Neural cell (in vitro differentiated cells): ENCODE results near the gene TNFRSF12A. TPM values are rescaled to one million over a fixed set of nuclear protein-coding genes. Genes with fewer than 3 reads are reported as not detected.

ENCODE experiments used
- H2AFZ ChIP-seq: fragments of 200-600, 300-800 bp; sonication (generic), shearing (Covaris generic); 2 replicates; pipeline ENCODE4 v1.6.0; 2014; ENCODE audit warnings: low read depth, mild to moderate bottlenecking, antibody characterized with exemption, low read length, moderate library complexity
- H3F3A ChIP-seq: fragments of 200-600 bp; shearing (Covaris generic); 2 replicates; pipeline ENCODE4 v1.6.1; 2016; ENCODE audit warnings: mild to moderate bottlenecking, moderate library complexity, mixed read lengths, antibody characterized with exemption, low read length; ENCODE audit not compliant: insufficient read depth, poor library complexity, severe bottlenecking
- H3K27ac ChIP-seq: fragments of 200-600, 300-800 bp; sonication (generic), shearing (Covaris generic); 2 replicates; pipeline ENCODE4 v1.5.1; 2014; ENCODE audit warnings: mild to moderate bottlenecking, low read length, moderate library complexity
- H3K27me3 ChIP-seq: fragments of 300-800, 200-600 bp; sonication (generic), shearing (Covaris generic); 2 replicates; pipeline ENCODE4 v1.6.0; 2014; ENCODE audit warnings: mild to moderate bottlenecking, low read depth, low read length, moderate library complexity; ENCODE audit not compliant: insufficient read depth
- H3K36me3 ChIP-seq: fragments of 300-800, 200-600 bp; sonication (generic), shearing (Covaris generic); 2 replicates; pipeline ENCODE4 v1.5.1; 2014; ENCODE audit warnings: mild to moderate bottlenecking, antibody characterized with exemption, low read length, moderate library complexity; ENCODE audit not compliant: insufficient read depth
- H3K4me2 ChIP-seq: fragments of 300-800, 200-600 bp; sonication (generic), shearing (Covaris generic); 2 replicates; pipeline ENCODE4 v1.6.0; 2014; ENCODE audit warnings: mild to moderate bottlenecking, low read length
- H3K4me3 ChIP-seq: fragments of 300-800, 200-600 bp; sonication (generic), shearing (Covaris generic); 2 replicates; pipeline ENCODE4 v1.5.1; 2014; ENCODE audit warnings: mild to moderate bottlenecking, low read length, moderate library complexity
- H3K79me2 ChIP-seq: fragments of 200-600 bp; shearing (Covaris generic); replicated peaks from 2 replicates; pipeline ENCODE4 v1.6.0; 2014; ENCODE audit warnings: mild to moderate bottlenecking, low read length, moderate library complexity; ENCODE audit not compliant: insufficient read depth
- H3K9ac ChIP-seq: fragments of 300-800, 200-600 bp; sonication (generic), shearing (Covaris generic); 2 replicates; pipeline ENCODE4 v1.6.1; 2016; ENCODE audit warnings: mild to moderate bottlenecking, low read length, mixed read lengths
- H3K9me2 ChIP-seq: fragments of 200-600 bp; shearing (Covaris generic); 2 replicates; pipeline ENCODE4 v1.6.1; 2016; ENCODE audit warnings: mild to moderate bottlenecking, low read length, mixed read lengths; ENCODE audit not compliant: insufficient read depth
- H3K9me3 ChIP-seq: fragments of 200-600, 300-800 bp; sonication (generic), shearing (Covaris generic); 2 replicates; pipeline ENCODE4 v1.6.1; 2016; ENCODE audit warnings: mild to moderate bottlenecking, mixed run types, low read length, moderate library complexity, mixed read lengths
- H4K20me1 ChIP-seq: fragments of 200-600 bp; shearing (Covaris generic); 2 replicates; pipeline ENCODE4 v1.6.1; 2016; ENCODE audit warnings: mild to moderate bottlenecking, mixed run types; ENCODE audit not compliant: insufficient read depth
- CTCF ChIP-seq: fragments of 450-650 bp; IDR thresholded peaks from 2 replicates; pipeline ENCODE4 v1.5.1; 2014; ENCODE audit warnings: antibody characterized with exemption, mild to moderate bottlenecking, moderate library complexity; ENCODE audit not compliant: poor library complexity, severe bottlenecking
- EP300 ChIP-seq: fragments of 450-650 bp; conservative IDR thresholded peaks from 2 replicates; pipeline ENCODE4 v1.6.1; 2014; ENCODE audit warnings: antibody characterized with exemption, mild to moderate bottlenecking, moderate library complexity; ENCODE audit not compliant: poor library complexity, severe bottlenecking
- EZH2 ChIP-seq: fragments of 200-600, 300-800 bp; shearing (Covaris generic), sonication (generic); IDR thresholded peaks from 2 replicates; pipeline ENCODE4 v1.6.1; 2014; ENCODE audit warnings: antibody characterized with exemption, low read length, borderline replicate concordance, mild to moderate bottlenecking; ENCODE audit not compliant: insufficient read depth, poor library complexity, severe bottlenecking
- MXI1 ChIP-seq: fragments of 450-650 bp; conservative IDR thresholded peaks from 2 replicates; pipeline ENCODE4 v1.6.1; 2014; ENCODE audit warnings: antibody characterized with exemption, mild to moderate bottlenecking; ENCODE audit not compliant: poor library complexity, severe bottlenecking
- POLR2AphosphoS5 ChIP-seq: IDR thresholded peaks from 2 replicates; pipeline ENCODE4 v1.6.1; 2012
- RAD21 ChIP-seq: fragments of 450-650 bp; conservative IDR thresholded peaks from 2 replicates; pipeline ENCODE4 v1.6.1; 2014; ENCODE audit warnings: antibody characterized with exemption, mild to moderate bottlenecking, moderate library complexity
- REST ChIP-seq: IDR thresholded peaks from 2 replicates; pipeline ENCODE4 v1.6.1; 2012; ENCODE audit warnings: borderline replicate concordance
- SMC3 ChIP-seq: fragments of 450-650 bp; conservative IDR thresholded peaks from 2 replicates; pipeline ENCODE4 v1.6.1; 2014; ENCODE audit warnings: antibody characterized with exemption, mild to moderate bottlenecking, moderate library complexity; ENCODE audit not compliant: poor library complexity
- TAF1 ChIP-seq: IDR thresholded peaks from 2 replicates; pipeline ENCODE4 v1.6.1; 2012; ENCODE audit warnings: low read depth
- polyA plus RNA-seq: library from polyadenylated mRNA; depleted of rRNA; stranded (reverse); fragments of >200 nt; gene quantifications from 2 replicates; pipeline ENCODE4 v1.2.3, GENCODE V29; 2014

Gene TNFRSF12A
- polyA plus RNA-seq, 1 donor from 2014 or later: 2.3 TPM

GRCh38 chr16:3030222-3031212, 10.3 kb downstream of the TNFRSF12A start:
- TF ChIP-seq MXI1 (no peak), RAD21 (no peak), SMC3 (no peak), CTCF (no peak), POLR2AphosphoS5 (no peak), EP300 (no peak), TAF1 (no peak), EZH2 (no peak), REST (no peak)
- Histone ChIP-seq H3K27me3 (peaks cover 31% of the 10 kb centered on the region), H3K4me2 (no peak overlapping the region)

GRCh38 chr16:3032624-3033023, 12.5 kb downstream of the TNFRSF12A start:
- Histone ChIP-seq H3K4me3 (no peak overlapping the region), H3K27me3 (peaks cover 52% of the 10 kb centered on the region), H3K9ac (no peak overlapping the region), H3K9me3 (no peaks in the 10 kb centered on the region), H3K9me2 (no peaks in the 10 kb centered on the region), H3K4me2 (no peak overlapping the region), H2AFZ (no peak overlapping the region), H3K27ac (no peak overlapping the region), H3F3A (no peaks in the 10 kb centered on the region), H3K79me2 (no peaks in the 10 kb centered on the region), H3K36me3 (no peaks in the 10 kb centered on the region), H4K20me1 (no peaks in the 10 kb centered on the region)
- TF ChIP-seq EZH2 (no peak), MXI1 (no peak), CTCF (no peak), EP300 (no peak), REST (no peak), TAF1 (no peak), SMC3 (no peak), RAD21 (no peak), POLR2AphosphoS5 (no peak)

More at GRCh38 chr16:3030222-3031212, 10.3 kb downstream of the TNFRSF12A start:
- Histone ChIP-seq H3K27ac (no peak overlapping the region), H3K9me2 (no peaks in the 10 kb centered on the region), H3K36me3 (no peaks in the 10 kb centered on the region), H3K79me2 (no peaks in the 10 kb centered on the region), H3K9me3 (no peaks in the 10 kb centered on the region), H3K4me3 (no peak overlapping the region), H3F3A (no peaks in the 10 kb centered on the region), H4K20me1 (no peaks in the 10 kb centered on the region), H2AFZ (no peak overlapping the region), H3K9ac (no peak overlapping the region)
